ENCODE results near the gene RTF1.
A peak's percentile ranks its signal among the peaks of the same experiment; 100 is the strongest.
"Not testable (repeated sequence)": the region's sequence is repeated elsewhere in the genome, so short reads cannot be mapped to it uniquely, and the experiment has no call there.

RTF1 gene

DNA sequence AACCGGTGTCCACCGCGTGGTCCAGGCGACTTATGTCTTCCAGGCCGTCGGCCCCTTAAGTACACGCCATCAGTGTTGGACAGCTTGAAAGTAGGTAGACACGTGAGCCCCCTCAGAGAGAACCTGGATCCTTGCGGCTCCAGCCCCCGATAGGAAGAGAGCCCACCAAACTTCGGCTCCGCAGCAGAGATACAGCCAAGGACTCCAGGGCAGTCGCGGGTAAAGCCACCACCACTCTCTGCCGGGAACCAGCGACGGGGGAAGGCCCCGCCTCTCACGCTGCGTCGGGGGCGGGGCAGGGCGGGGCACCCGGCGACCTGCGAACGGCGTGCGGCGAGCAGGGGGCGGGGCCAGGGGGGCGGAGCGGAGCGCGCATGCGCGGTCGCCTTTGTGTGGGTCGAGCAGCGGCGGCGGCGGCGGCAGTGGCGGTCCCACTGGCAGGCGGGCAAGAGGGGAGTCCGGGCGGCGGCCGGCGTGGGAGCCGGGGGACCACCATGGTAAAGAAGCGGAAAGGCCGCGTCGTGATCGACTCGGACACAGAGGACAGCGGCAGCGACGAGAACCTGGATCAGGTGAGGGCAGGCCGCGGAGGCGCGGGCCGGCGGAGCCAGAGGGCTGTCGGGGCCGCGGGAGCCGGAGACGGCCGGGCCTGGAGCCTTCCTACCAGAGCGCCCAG lies at the start of gene RTF1:
Gene RTF1 (plus strand): TSS at position 354 of the 676 bp plus-strand sequence. CDS start 21 bp downstream, at position 375.
- peak; percentile 94 for DNase-seq

DNA sequence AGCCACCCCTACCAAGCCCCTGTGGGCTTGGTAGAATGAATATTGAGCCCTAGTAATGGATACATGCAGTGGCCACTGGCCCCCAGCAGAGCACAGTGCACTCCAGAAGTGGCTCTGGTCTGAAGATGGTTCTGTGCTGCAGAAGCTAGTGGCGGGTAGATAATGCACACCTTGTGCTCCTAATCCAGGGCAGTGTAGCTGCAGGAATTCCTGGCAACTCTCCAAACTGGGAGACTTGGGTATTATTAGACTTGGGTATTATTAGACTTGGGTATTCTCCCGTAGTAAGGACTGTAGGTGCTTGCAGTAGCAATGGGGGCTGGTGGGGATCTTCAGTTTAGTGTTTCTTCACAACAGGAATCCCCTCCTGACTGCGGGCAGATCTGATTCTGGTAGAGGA lies 49.5 kb upstream of the RTF1 start:
- no peak for DNase-seq

DNA sequence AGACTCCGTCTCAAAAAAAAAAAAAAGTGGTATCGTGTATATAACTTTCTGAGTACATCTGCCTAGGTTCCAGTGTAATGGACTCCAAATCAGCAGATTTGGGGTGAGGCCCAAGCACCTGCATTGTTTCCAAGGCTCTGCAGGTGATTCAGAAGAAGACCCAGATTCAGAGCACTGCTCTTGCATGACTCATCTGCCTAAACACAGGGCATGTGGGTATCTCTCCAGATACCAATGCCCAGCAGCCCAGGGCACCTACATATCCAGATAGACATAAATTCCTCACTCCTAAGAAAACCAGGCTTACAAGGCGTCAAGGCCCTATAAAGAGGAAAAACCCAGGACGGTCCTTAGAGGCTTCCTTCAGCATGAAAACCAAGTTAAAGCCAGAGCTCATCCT lies 38.9 kb upstream of the RTF1 start:
- DNase-seq = no peak

GRCh38 chr15:41383974-41384749 lies 32.7 kb upstream of the RTF1 start:
- not testable (repeated sequence) for DNase-seq

DNA sequence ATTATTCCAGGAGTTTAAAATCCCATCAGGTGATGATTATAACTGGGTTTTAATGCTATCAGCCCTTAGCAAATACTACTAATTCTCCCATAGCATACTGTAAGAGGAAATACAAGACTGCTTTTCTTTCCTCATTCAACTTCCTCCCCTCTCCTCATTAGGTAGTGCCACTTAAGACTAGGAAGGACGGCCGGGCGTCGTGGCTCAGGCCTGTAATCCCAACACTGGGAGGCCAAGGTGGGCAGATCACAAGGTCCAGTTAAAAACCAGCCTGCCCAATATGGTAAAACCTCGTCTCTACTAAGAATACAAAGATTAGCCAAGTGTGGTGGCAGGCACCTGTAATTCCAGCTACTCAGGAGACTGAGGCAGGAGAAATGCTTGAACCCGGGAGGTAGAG lies 29.2 kb upstream of the RTF1 start:
- no peak for DNase-seq

DNA sequence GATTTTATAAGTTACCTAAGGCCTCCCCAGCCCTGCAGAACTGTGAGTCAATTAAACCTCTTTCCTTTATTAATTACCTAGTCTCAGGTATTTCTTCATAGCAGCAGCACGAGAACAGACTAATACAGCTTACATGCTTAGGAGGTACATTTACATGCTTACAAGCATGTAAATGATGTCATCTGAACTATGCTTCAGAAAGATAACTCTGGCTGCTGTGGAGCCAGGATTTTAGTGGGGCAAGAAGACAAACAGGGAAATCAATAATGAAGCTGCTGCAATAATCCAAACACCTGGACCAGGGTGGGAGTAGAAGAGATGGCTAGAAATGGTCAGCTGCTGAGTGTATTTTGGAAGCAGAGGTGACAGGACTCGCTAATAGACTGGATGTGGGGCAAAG lies 24.2 kb upstream of the RTF1 start:
- DNase-seq = no peak

GRCh38 chr15:41394924-41395323 lies 22.0 kb upstream of the RTF1 start:
- no peak for DNase-seq

DNA sequence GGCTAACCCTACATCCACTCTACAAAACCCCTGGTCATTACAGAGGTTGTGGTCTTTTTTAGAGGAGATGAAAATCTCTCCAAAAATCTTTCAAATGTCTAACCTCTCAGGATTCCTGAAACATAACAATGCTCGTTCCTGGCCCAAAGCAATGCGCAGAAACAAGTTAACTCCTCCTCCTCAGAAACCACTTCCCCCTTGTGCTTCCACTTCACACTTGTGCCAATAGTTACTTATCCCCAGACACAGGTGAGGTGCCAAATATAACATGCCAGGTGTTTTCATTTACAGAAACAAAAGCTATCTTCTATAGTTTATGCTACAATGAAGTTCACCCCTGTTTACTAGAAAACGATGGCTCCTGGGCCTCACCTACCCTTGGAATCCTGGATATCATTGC lies 20.8 kb upstream of the RTF1 start:
- DNase-seq = no peak

GRCh38 chr15:41401904-41402267 lies 15.0 kb upstream of the RTF1 start:
- DNase-seq = no peak

GRCh38 chr15:41407341-41407740 lies 9.6 kb upstream of the RTF1 start:
- DNase-seq = no peak

GRCh38 chr15:41408234-41408641 lies 8.7 kb upstream of the RTF1 start:
- DNase-seq = no peak

GRCh38 chr15:41411031-41411430 lies 5.9 kb upstream of the RTF1 start:
- no peak for DNase-seq

- DNase-seq = no peak
Observed at GRCh38 chr15:41411441-41411840, 5.5 kb upstream of the RTF1 start.

GRCh38 chr15:41416128-41416741 lies 660 bp upstream of the RTF1 start:
- DNase-seq = no peak

DNA sequence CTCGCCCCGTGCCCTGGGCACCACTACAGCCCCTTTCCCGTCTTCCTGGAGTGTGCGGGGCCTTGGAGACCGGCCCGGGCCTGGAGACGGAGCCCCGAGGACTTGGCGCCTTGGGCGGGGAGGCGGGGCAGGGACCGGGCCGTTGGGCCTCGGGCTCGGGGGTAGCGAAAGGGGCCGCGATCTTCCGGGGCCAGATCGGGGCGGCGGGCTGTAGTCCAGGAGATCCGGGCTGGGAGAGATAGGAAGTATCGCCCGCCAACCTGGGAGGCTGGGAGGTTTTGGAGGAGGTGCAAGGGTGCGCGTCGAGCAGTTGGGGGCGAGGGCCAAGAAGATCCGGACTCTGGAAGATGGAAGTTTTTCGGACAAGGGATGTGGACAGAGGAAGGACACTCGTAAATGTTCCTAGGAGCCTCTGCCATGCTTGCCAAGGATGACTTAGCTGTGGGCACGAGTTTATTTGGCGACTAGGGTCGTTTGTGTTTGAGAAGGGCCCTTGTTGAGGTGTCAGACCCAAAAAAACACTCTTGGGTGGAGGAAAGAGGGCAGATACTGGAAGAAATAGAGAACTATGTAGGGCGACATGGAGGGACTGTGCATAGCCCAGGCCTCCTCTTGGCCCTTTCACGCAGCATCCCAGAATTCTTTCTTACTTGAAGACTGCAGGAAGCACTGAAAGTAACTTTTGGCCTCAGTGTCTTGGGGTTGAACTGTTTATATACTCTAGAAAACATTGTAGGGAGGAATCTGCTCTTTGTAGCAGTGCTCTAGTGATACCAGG lies 712 bp downstream of the RTF1 start:
- DNase-seq = no peak

GRCh38 chr15:41423979-41424659 lies 7.2 kb downstream of the RTF1 start:
- DNase-seq = no peak

GRCh38 chr15:41424809-41425208 lies 7.9 kb downstream of the RTF1 start:
- DNase-seq = no peak

GRCh38 chr15:41425907-41426306 lies 9.0 kb downstream of the RTF1 start:
- DNase-seq = not testable (repeated sequence)

DNA sequence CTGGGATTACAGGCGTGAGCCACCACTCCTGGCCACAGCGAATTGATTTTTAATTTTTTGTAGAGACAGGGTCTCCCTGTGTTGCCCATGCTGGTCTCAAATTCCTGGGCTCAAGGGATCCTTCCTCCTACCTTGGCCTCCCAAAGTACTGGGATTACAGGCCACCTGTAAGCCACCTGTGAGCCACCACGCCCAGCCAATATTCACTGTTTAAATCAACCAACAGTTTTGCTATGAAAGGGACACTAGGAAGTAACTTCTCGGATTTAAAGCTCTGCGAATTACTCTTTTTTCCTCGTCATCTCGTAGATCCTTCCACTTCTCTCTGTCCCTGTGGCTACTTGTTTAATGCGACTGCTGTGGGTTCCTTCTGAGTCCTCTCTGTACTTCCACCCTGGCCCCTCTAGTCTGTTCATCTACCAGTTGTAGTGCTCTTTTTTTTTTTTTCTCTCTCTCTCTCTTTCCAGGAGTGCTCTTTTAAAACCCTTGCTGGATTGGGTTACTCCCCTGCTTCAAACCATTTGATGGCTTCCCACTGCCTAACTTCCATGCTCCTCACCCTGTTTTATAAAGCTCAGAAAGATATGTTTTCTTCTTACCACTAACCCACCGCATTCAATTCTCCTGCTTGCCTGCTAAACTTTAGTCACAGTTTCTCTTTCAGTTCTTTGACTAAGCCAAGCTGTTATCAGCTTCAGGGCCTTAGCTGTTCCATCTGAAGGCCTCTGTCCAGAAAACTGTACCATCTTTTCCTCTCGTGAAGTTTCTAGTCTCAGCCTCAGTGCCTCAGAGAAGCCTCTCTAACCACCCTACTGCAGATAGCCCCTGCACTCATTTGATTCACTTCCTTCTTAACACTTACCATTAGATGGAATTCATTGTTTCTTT lies 12.4 kb downstream of the RTF1 start:
- no peak for DNase-seq

- DNase-seq = no peak
Observed at GRCh38 chr15:41435037-41435786, 18.3 kb downstream of the RTF1 start.

- no peak for DNase-seq
Observed at GRCh38 chr15:41437448-41437847, 20.6 kb downstream of the RTF1 start.
